Neuronal stem cell (in vitro differentiated cells): ENCODE results near the gene EMID1.
A peak's percentile ranks its signal among the peaks of the same experiment; 100 is the strongest.

Experiments
- DNase-seq: peaks from one replicate; pipeline ENCODE4 v3.0.0-alpha.2; 2013; ENCODE audit warnings: low spot score
- H2AFZ ChIP-seq: one replicate; pipeline ENCODE4 v1.6.1; 2013; ENCODE audit warnings: mild to moderate bottlenecking, low read length, inconsistent platforms
- H2AK5ac ChIP-seq: 2 replicates; pipeline ENCODE4 v1.6.1; 2013; ENCODE audit warnings: low read depth, mild to moderate bottlenecking, inconsistent platforms, low read length, moderate library complexity, mixed read lengths
- H2BK120ac ChIP-seq: 2 replicates; pipeline ENCODE4 v1.6.1; 2013; ENCODE audit warnings: low read depth, mild to moderate bottlenecking, inconsistent platforms, low read length, moderate library complexity, mixed read lengths
- H2BK12ac ChIP-seq: one replicate; pipeline ENCODE4 v1.6.1; 2013; ENCODE audit warnings: low read length, inconsistent platforms
- H2BK15ac ChIP-seq: 2 replicates; pipeline ENCODE4 v1.6.1; 2013; ENCODE audit warnings: mild to moderate bottlenecking, low read length, inconsistent platforms, mixed read lengths
- H2BK5ac ChIP-seq: one replicate; pipeline ENCODE4 v1.6.1; 2013; ENCODE audit warnings: inconsistent platforms, mild to moderate bottlenecking, low read length, moderate library complexity
- H3K14ac ChIP-seq: one replicate; pipeline ENCODE4 v1.6.1; 2013; ENCODE audit warnings: low read length, inconsistent platforms
- H3K18ac ChIP-seq: 2 replicates; pipeline ENCODE4 v1.6.1; 2013; ENCODE audit warnings: low read length, inconsistent platforms
- H3K23ac ChIP-seq: 2 replicates; pipeline ENCODE4 v1.6.1; 2013; ENCODE audit warnings: low read depth, mild to moderate bottlenecking, mixed read lengths, low read length, inconsistent platforms; ENCODE audit not compliant: poor library complexity
- H3K27ac ChIP-seq: replicated peaks from 3 replicates; pipeline ENCODE4 v1.5.1; 2013; ENCODE audit warnings: low read length, inconsistent platforms
- H3K27me3 ChIP-seq, 3 experiments: 2 replicates each; pipeline ENCODE4 v1.6.1; 2013; ENCODE audit warnings: low read length in 3 of 3, mild to moderate bottlenecking in 2 of 3, inconsistent platforms in 1 of 3, low read depth in 1 of 3, mixed read lengths in 1 of 3, moderate library complexity in 1 of 3; ENCODE audit not compliant: control insufficient read depth in 3 of 3, insufficient read depth in 3 of 3
- H3K36me3 ChIP-seq, 2 donors: replicated peaks in 1 of 2; 2 replicates each; pipeline ENCODE4 v1.6.1; 2013; ENCODE audit warnings: low read length in 2 of 2; ENCODE audit not compliant: control insufficient read depth in 2 of 2, insufficient read depth in 2 of 2
- H3K4ac ChIP-seq: 2 replicates; pipeline ENCODE4 v1.6.1; 2013; ENCODE audit warnings: inconsistent platforms, mild to moderate bottlenecking, low read length, moderate library complexity
- H3K4me1 ChIP-seq, 2 donors: 1 replicate in 1 of 2; 2 replicates in 1 of 2; pipeline ENCODE4 v1.6.1; 2013; ENCODE audit warnings: low read length in 2 of 2, low read depth in 1 of 2; ENCODE audit not compliant: control insufficient read depth in 2 of 2, insufficient read depth in 1 of 2
- H3K4me2 ChIP-seq: one replicate; pipeline ENCODE4 v1.6.1; 2013; ENCODE audit warnings: mild to moderate bottlenecking, low read length, inconsistent platforms; ENCODE audit not compliant: insufficient read depth, poor library complexity, severe bottlenecking
- H3K4me3 ChIP-seq, 2 donors: 2 replicates each; pipeline ENCODE4 v1.5.1; 2013; ENCODE audit warnings: low read length in 2 of 2, mild to moderate bottlenecking in 2 of 2, inconsistent platforms in 1 of 2, moderate library complexity in 1 of 2
- H3K79me1 ChIP-seq: one replicate; pipeline ENCODE4 v1.6.1; 2013; ENCODE audit warnings: low read depth, mild to moderate bottlenecking, inconsistent platforms, low read length, moderate library complexity
- H3K9ac ChIP-seq: one replicate; pipeline ENCODE4 v1.6.1; 2013; ENCODE audit warnings: mild to moderate bottlenecking, low read depth, low read length, inconsistent platforms; ENCODE audit not compliant: poor library complexity
- H3K9me3 ChIP-seq, 2 donors: replicated peaks in 1 of 2; 2 replicates each; pipeline versions ENCODE3 to v1.6.1; 2013; ENCODE audit warnings: low read length in 2 of 2, mild to moderate bottlenecking in 2 of 2, inconsistent platforms in 1 of 2, low read depth in 1 of 2, mixed read lengths in 1 of 2, moderate library complexity in 1 of 2; ENCODE audit not compliant: control insufficient read depth in 2 of 2, insufficient read depth in 1 of 2
- H4K8ac ChIP-seq: one replicate; pipeline ENCODE4 v1.6.1; 2013; ENCODE audit warnings: low read depth, mild to moderate bottlenecking, inconsistent platforms, low read length, moderate library complexity
- H4K91ac ChIP-seq: one replicate; pipeline ENCODE4 v1.6.1; 2013; ENCODE audit warnings: low read length, low read depth, mild to moderate bottlenecking, inconsistent platforms; ENCODE audit not compliant: poor library complexity
- WGBS, 2 donors: extraction: QIAGEN DNeasy Blood & Tissue Kit; methylation state at CpG; one replicate each; pipeline ENCODE4 v1.1.7; 2013; ENCODE audit warnings: missing lambda C conversion rate in 2 of 2, mixed read lengths in 1 of 2; ENCODE audit not compliant: insufficient read length in 2 of 2, insufficient replicate concordance in 1 of 2; ENCODE audit errors: extremely low coverage in 2 of 2; 5-methylcytosine and 5-hydroxymethylcytosine counted together

EMID1 gene

GRCh38 chr22:29268511-29269229 lies 63.0 kb downstream of the EMID1 start:
- H2BK5ac ChIP-seq: peak overlapping the region; percentile 98
- peak overlapping the region; percentile 79 for H3K4me2 ChIP-seq
- H3K4ac ChIP-seq: no peak overlapping the region
- H3K9ac ChIP-seq: peak overlapping the region; percentile 92
- H3K14ac ChIP-seq: peak overlapping the region; percentile 22
- H3K18ac ChIP-seq: peak overlapping the region; percentile 99
- peaks cover 20% of the 10 kb centered on the region for H3K79me1 ChIP-seq
- peak overlapping the region; percentile 70 to 94 for H3K4me3 ChIP-seq
- peaks cover 22 to 72% of the 10 kb centered on the region in 2 donors for H3K36me3 ChIP-seq
- peak overlapping the region; percentile 14 for H3K23ac ChIP-seq
- peak overlapping the region; percentile 49 for H2AK5ac ChIP-seq
- peak overlapping the region; percentile 100 for H2AFZ ChIP-seq
- WGBS, 2 donors: no CpG with 5 or more reads among the region's 51 CpGs
- no peaks in the 10 kb centered on the region for H3K27me3 ChIP-seq
- no peak overlapping the region for H2BK120ac ChIP-seq
- peak overlapping the region; percentile 41 for H2BK12ac ChIP-seq
- H2BK15ac ChIP-seq: peak overlapping the region; percentile 38
- peak overlapping the region; percentile 95 for H3K27ac ChIP-seq
- no peak overlapping the region for H4K8ac ChIP-seq
- DNase-seq: peak; percentile 69
- H3K4me1 ChIP-seq: peaks cover 13 to 39% of the 10 kb centered on the region in 2 donors
- peak overlapping the region; percentile 28 for H4K91ac ChIP-seq
- H3K9me3 ChIP-seq: no peaks in the 10 kb centered on the region

GRCh38 chr22:29269230-29269604 lies 63.5 kb downstream of the EMID1 start:
- Histone ChIP-seq H3K79me1 (peaks cover 17% of the 10 kb centered on the region), H3K36me3 (peaks cover 19 to 72% of the 10 kb centered on the region in 2 donors), H3K27ac (no peak overlapping the region), H3K9ac (peak overlapping the region; percentile 38), H3K4me1 (peaks cover 13 to 39% of the 10 kb centered on the region in 2 donors), H2BK120ac (no peak overlapping the region), H3K4me3 (peak overlapping the region; percentile 70 to 94), H3K18ac (no peak overlapping the region), H4K8ac (no peak overlapping the region), H2AFZ (no peak overlapping the region), H3K27me3 (no peaks in the 10 kb centered on the region), H3K4me2 (peak overlapping the region; percentile 79), H2BK5ac (peak overlapping the region; percentile 98), H3K14ac (no peak overlapping the region), H2BK15ac (no peak overlapping the region), H3K9me3 (no peaks in the 10 kb centered on the region), H3K23ac (no peak overlapping the region), H3K4ac (no peak overlapping the region), H2BK12ac (no peak overlapping the region), H4K91ac (no peak overlapping the region), H2AK5ac (no peak overlapping the region)
- no CpG with 5 or more reads among the region's 14 CpGs for WGBS, 2 donors
- DNase-seq: no peak

- H3K14ac ChIP-seq: no peak overlapping the region
- H3K9me3 ChIP-seq: no peaks in the 10 kb centered on the region
- H3K79me1 ChIP-seq: peaks cover 17% of the 10 kb centered on the region
- H2AK5ac ChIP-seq: no peak overlapping the region
- H3K4me2 ChIP-seq: peak overlapping the region; percentile 79
- H2AFZ ChIP-seq: no peak overlapping the region
- no peak overlapping the region for H3K4ac ChIP-seq
- peaks cover 13 to 39% of the 10 kb centered on the region in 2 donors for H3K4me1 ChIP-seq
- peaks cover 17 to 74% of the 10 kb centered on the region in 2 donors for H3K36me3 ChIP-seq
- H2BK120ac ChIP-seq: no peak overlapping the region
- peak overlapping the region; percentile 70 to 94 for H3K4me3 ChIP-seq
- H4K8ac ChIP-seq: no peak overlapping the region
- no peak overlapping the region for H3K9ac ChIP-seq
- no peak for DNase-seq
- H4K91ac ChIP-seq: no peak overlapping the region
- no peaks in the 10 kb centered on the region for H3K27me3 ChIP-seq
- no peak overlapping the region for H2BK12ac ChIP-seq
- H3K18ac ChIP-seq: no peak overlapping the region
- no peak overlapping the region for H3K27ac ChIP-seq
- H2BK5ac ChIP-seq: no peak overlapping the region
- no peak overlapping the region for H2BK15ac ChIP-seq
- WGBS, 2 donors: no CpG with 5 or more reads among the region's 13 CpGs
- H3K23ac ChIP-seq: no peak overlapping the region
Measured at GRCh38 chr22:29269731-29270474, 64.2 kb downstream of the EMID1 start.
